AG09319 (cell line): ENCODE data around the gene IL17F.

ENCODE experiments used
- DNase-seq: peaks from one replicate; pipeline ENCODE4 v3.0.0-alpha.2; 2010; ENCODE audit warnings: low read depth; ENCODE audit errors: extremely low read depth
- TF ChIP-seq, protein P1 (sequence below): IDR thresholded peaks from 2 replicates; pipeline ENCODE4 v1.5.1; 2011; ENCODE audit warnings: low read depth, mild to moderate bottlenecking, inconsistent platforms, low read length, moderate library complexity

IL17F gene

GRCh38 chr6:52249078-52249477 lies 4.8 kb upstream of the IL17F start:
- DNase-seq, result no peak
- TF ChIP-seq, protein P1, sequence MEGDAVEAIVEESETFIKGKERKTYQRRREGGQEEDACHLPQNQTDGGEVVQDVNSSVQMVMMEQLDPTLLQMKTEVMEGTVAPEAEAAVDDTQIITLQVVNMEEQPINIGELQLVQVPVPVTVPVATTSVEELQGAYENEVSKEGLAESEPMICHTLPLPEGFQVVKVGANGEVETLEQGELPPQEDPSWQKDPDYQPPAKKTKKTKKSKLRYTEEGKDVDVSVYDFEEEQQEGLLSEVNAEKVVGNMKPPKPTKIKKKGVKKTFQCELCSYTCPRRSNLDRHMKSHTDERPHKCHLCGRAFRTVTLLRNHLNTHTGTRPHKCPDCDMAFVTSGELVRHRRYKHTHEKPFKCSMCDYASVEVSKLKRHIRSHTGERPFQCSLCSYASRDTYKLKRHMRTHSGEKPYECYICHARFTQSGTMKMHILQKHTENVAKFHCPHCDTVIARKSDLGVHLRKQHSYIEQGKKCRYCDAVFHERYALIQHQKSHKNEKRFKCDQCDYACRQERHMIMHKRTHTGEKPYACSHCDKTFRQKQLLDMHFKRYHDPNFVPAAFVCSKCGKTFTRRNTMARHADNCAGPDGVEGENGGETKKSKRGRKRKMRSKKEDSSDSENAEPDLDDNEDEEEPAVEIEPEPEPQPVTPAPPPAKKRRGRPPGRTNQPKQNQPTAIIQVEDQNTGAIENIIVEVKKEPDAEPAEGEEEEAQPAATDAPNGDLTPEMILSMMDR, result no peak

- no peak for DNase-seq
- TF ChIP-seq, protein P1, result no peak
Observed at GRCh38 chr6:52245425-52245824, 1.1 kb upstream of the IL17F start.

DNA sequence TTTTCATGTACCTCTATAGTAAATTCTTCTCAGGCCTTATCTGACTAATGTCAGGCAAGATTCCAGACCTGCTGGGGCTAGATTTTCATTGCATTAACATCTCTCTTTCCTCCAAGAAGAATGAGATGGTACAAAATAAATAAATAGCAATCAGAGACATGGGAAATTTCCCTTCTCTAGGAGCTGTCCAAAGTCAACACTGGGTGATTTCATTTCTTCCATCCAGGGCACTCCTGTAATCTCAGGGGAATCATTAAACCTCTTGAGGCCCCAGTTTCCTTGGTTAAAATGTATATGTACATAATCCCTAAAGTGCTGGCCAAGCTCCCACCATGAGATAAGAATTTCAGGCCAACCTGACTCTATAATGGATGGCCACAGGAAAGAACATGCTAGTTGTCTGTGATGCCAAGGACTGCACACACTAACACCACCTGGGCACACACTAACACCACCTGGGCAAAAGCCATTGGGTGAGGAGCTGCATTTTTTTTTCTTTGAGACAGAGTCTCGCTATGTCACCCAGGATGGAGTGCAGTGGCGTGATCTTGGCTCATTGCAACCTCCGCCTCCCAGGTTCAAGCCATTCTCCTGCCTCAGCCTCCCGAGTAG lies 912 bp downstream of the IL17F start:
- DNase-seq, result peak; percentile 5
- TF ChIP-seq, protein P1, result no peak

GRCh38 chr6:52241819-52242218 lies 2.5 kb downstream of the IL17F start:
- DNase-seq, result no peak
- TF ChIP-seq, protein P1, result no peak

- peak; percentile 4 for DNase-seq
- TF ChIP-seq, protein P1, result peak; percentile 49
Observed at GRCh38 chr6:52233975-52234823, 10.1 kb downstream of the IL17F start.

DNA sequence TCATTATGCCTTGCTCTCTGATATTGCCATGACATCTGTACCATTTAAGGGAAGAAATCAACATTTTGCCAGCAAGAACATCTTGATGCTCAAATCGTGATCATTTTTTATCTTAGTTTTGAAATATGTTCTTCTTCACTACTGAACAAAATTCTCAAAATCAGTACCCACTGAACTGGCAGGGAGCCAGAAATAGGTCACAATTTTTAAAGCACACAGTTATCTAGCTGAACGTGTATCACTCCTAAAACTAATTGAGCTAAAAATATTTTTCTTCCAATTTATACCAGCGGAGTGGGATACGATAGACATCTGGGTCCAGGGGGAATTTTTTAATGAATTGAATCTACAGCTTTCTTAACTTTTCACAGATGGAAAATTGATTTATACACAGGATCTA lies 11.3 kb downstream of the IL17F start:
- no peak for DNase-seq
- TF ChIP-seq, protein P1, result no peak

- no peak for DNase-seq
- TF ChIP-seq, protein P1, result no peak
Observed at GRCh38 chr6:52231406-52232127, 12.7 kb downstream of the IL17F start.
